Fibroblast of skin of back (primary cell): ENCODE results near the gene PET100.

Experiments used
- DNase-seq: peaks from one replicate; pipeline ENCODE4 v3.0.0-alpha.2; 2013

The PET100 gene

DNA sequence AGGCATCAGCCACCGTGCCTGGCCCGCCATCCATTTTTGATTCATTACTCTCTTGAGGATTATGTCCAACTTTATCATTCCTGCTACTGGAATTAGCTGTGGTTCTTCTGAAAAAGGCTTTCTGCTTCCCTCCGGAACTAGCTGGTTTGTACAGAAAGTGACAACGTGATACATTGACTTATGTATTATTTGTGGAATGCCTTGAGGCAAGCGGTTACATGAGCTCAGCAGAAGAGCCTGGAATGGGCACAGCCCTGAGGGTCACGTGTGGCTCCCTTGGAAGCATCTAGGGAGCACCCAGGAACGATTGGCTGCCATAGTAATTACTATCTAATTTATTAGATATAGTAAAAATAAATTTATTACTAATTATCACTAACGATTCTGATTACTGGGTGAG lies 24.8 kb downstream of the PET100 start:
- no peak for DNase-seq

DNA sequence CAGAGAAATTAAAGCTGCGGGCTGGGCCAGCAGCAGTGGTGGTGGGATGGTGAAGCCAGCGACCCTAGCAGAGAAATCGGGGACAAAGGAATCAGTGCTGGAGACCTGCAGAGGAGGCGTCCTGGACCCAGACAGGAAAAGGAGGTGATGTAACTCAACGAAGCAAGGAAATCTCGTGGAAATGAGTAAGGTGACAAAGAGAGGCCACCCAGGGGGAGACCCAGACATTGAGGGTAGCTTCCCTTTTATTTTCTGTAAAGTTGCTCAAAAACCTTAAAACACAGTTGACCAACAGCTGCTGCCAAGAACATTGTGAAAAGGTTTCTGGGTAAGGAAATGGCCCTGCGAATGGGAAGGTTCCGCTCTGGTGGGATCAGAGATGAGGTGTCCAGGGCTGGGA lies 26.0 kb downstream of the PET100 start:
- DNase-seq = no peak

DNA sequence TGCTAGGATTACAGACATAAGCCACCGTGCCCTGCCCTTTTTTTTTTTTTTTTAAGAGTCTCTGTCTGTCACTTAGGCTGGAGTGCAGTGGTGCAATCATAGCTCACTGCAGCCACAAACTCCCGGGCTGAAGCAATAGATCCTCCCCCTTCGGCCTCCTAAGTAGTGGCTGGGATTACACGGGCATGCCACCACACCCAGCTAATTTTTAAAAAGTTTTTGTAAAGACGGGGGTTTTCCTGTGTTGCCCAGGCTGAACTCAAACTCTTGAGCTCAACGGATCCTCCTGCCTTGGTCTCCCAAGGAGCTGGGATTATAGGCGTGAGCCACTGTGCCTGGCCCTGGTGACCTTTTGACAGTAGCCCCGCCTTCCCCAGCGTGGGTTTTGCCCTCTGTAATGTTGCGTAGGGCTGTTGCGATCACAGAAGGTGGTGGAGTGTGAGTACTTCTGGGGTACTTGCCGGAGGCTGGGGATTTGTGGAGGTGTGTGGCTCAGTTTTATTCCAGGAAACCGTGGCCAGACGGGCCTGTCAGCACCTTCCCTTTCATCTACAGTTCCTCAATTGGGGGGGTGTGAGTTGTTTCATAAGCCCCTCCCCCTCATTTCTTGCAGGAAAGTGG lies 27.6 kb downstream of the PET100 start:
- no peak for DNase-seq

DNA sequence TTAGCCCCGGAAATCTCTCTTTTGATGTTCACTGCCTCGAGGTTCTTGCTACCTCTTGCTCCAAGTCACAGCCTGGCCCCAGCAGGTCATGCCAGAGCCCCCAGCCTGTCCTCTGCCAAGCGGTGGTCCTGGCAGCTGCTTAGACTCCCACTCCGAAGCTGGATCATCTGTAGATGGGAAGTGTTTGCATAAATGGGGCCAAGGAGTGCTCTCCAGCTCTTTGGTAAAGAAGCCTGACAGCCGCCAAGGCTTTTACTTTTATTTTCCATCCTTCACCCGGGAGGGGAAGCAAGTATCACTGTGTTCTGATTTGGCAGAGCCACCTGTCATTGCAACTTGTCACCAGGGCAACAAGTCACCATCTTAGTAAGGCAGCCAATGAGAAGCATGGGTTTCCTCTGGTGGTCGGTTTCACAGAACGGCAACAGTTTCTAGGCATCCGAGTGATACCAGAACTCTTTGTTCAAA lies 28.7 kb downstream of the PET100 start:
- DNase-seq = no peak

DNA sequence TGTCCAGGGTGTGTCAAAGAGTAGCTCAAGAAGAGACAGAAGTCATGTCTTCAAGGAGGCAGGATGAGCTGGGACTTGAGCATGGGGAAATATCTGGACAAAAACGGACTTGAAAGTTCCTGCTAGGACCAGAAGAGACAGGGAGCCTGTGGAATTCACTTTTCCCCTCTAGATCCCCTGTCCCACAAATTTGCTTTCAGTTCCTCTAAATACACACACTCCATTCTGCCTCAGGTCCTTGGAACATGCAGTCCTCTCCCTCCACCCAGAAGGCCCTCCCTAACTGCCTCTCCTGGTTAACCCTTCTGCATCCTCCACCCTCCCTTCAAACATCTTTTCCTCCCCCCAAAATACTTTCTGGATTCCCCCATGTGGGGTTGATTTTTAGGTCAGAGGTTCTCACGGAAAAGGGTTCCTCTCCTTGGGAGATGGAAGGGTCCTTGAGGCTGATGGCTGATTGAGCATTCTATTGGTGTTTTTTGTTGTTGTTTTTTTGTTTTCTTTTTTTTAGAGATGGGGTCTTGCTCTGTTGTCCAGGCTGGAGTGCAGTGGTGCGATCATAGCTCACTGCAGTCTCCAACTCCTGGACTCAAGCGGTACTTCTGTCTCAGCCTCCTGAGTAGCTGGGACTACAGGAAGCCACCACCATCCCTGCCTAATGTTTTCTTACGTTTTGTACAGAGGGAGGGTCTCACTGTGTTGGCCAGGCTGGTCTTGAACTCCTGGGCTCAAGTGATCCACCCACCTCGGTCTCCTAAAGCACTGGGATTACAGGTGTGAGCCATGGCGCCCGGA lies 32.3 kb downstream of the PET100 start:
- DNase-seq = no peak

DNA sequence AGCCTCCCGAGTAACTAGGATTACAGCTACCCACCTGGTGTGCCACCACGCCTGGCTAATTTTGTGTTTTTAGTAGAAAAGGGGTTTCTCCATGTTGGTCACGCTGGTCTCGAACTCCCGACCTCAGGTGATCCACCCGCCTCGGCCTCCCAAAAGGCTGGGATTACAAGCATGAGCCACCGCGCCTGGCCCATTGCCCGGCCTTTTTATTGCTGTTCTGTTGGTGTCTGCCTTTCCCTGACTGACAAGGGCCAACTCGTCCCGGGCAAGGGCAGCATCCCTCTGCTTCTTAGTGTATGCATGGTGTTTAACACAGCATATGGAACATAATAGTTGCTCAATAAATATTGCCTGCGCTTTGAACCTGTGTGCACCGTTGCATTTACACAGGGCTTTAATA lies 33.1 kb downstream of the PET100 start:
- DNase-seq = no peak

DNA sequence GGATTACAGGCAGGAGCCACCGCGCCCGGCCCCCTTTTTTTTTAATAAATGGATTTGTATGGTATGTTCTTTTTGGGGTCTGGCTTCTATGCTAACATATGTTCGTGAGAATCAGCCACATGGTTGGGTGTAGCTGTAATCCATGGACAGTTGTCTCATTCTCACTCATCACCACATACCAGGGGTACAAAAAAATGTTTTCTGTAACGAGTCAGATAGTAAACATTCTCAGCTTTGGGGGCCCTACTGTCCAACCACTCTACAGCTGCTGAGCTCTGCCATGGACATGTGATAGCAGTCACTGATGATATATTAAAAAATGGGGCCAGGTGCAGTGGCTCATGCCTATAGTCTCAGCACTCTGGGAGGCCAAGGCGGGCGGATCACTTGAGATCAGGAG lies 34.1 kb downstream of the PET100 start:
- no peak for DNase-seq

DNA sequence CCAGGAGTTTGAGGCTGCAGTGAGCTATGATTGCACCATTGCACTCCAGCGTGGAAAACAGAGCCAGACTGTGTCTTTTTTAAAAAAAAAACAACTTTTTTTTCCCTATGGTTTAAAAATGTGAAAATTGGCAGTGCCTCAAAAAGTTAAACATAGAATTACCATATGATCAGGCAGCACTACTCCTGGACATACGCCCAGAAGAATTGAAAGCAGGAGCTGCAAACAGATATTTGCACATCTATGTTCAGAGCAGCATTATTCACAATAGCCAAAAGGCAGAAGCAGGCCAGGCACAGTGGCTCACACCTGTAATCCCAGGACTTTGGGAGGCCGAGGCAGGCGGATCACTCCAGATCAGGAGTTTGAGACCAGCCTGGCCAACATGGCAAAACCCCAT lies 35.5 kb downstream of the PET100 start:
- DNase-seq = peak; percentile 21

DNA sequence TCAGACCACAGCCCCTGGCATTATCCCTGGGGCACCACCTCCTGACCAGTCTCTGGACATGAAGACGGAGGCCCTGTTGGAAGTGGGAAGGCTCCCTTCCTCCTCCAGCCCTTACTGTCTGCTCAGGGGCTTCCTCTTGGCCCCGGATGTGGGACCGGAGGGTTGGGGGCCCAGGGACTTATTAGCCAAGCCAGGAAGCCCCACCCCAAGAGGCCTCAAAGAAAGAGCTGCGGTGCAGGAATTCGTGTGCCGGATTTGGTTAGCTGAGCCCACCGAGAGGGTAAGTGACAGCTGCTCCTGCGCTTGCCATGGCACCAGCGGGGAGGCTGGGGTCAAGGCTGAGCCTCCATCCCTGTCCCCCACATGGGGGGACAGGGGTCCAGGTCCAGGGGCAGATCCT lies 39.2 kb downstream of the PET100 start, which contains the start of gene RETN:
RETN (plus strand) TSS at position 208 of the 400 bp plus-strand sequence. CDS start 278 bp downstream, outside the sequence.
- DNase-seq = no peak

DNA sequence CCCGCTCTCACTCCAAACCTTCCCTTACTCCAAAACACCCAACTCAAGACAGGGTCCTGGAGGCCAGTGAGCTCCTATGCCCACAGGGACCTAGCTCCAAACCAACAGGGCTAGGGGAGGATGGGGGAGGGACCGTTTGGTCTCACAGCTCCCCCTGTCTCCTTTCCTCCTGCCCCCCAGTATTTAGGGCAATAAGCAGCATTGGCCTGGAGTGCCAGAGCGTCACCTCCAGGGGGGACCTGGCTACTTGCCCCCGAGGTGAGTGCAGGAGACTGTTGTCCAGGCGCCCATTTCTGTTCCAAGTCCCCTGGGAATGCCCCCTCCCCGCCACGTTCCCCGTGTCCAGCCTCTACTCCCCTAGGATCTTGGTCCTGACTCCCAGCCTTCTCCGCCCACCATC lies 40.0 kb downstream of the PET100 start:
- DNase-seq = no peak

DNA sequence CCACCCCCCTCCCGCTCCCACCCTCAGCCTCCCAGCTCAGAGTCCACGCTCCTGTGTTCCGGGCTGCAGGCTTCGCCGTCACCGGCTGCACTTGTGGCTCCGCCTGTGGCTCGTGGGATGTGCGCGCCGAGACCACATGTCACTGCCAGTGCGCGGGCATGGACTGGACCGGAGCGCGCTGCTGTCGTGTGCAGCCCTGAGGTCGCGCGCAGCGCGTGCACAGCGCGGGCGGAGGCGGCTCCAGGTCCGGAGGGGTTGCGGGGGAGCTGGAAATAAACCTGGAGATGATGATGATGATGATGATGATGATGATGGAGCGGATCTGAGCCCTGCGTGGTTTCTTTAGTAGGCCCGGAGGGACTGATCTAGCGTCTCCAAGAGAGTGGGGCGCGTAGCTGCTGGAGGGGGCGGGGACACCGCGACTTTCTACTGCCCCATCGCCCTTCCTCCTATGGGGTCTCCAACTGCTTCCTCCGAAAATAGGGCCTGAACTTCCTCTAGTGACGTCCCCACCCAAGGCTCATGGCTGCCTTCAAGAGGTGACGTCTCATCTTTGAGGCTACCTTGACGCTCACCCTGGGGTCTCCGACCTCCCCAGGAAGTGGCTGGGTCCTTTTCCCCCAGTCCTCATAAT lies 40.7 kb downstream of the PET100 start:
- DNase-seq = no peak

DNA sequence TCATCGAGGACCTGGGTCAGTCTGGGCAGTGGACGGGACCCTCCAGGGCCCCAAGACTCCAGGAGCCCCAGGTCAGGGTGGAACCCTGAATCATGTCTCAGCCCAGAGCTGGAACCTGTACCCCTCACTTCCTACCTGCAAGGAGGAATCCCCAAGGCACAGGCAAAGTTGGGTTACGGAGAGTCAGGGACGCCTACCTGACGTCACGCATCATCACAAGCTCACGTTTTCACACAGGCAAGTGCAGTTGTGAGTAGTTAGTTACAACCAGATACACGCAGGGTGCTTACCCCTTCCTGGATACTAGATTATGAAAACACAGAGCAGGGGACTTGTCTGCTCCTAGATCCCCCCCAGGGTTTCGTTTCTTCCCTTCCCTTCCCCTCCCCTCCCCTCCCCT lies 41.2 kb downstream of the PET100 start:
- DNase-seq = no peak

DNA sequence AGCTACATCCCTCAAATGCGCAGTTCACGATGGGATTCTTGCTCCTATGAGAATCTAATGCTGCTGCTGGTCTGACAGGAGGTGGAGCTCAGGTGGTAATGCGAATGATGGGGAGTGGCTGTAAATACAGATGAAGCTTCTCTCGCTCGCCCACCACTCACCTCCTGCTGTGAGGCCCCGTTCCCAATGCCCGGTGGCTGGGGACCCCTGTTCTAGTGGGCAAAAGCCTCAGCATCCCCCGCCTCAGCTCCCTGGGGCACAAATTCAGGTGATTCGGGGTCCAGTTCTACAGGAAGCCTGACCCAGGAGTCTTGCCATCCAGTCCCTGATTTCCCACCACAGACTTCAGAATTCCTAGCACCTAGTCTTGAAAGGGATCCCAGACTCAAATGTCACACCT lies 42.9 kb downstream of the PET100 start:
- DNase-seq = no peak

DNA sequence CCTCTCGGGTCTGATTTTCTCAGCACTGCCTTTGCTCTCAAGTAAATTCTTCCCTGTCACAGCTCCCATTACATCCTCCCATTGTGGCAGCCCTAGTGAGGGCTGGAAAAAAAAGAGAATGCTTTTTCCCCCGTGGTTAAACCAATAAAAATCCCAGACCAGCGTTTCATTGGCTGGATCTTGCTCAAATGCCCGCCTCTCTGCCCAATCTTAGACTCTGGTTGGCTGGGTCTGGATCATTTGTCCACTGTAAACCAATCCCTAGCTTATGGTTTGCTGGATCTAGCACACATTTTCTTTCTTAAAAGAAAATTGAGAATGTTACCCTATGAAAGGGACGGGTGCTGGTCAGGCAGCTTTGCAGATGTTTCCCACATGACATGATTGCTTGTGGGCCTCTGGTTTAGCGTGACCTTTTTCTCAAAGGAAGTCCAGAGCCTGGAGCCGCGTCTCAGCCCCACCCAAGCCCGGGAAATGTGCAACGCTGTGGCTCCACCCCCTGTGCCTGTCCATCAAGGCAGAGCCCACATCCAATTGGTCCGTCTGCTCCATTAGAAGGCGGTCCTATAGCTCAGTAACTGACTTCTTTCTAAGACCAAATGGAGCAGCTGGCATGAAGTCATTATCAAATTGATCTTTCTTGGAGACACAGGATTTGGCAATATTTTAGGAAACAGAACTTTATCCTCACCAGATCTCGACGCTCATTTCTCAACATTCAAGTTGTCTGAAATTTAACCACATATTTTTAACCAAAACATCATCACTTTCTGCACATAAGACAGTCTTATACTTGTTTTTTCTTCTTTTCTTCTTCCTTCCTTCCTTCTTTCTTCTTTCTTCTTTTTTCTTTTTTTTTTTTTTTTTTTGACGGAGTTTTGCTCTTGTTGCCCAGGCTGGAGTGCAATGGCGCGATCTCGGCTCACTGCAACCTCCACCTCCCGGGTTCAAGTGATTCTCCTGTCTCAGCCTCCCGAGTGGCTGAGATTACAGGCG lies 44.7 kb downstream of the PET100 start:
- DNase-seq = peak; percentile 47

DNA sequence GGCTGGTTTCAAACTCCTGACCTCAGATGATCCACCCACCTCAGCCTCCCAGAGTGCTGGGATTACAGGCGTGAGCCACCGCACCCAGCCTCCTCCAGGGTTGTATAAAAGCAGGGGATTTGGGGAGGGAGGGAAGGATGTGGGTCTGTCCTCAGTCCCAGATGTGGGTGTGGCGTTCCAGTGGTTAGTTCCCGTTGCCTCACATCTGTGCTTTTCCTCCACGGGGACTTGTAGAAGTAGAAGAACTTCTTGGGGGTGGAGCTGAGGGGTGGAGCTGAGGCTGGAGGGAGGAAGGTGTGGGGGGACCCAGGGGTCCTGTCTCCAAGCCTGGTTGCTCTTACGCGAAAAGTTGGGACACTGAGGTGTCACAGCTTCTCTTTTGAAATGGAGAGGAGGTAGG lies 46.8 kb downstream of the PET100 start:
- DNase-seq = no peak

DNA sequence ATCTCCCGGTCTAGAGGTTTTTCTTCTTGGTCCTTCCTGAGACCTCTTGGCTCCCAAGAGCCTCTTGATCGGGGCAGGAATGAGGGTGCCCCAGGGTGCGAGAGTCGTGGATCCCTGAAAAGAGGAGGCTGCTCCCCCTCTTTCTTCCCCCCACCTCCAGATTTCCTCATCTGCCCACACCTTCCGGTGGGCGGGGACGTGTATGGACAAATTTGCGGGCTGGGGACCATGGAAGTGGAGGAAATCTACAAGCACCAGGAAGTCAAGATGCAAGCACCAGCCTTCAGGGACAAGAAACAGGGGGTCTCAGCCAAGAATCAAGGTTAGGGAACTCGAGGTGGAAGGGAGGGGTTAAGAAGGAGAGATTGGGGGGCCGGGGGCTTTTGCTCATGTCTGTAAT lies 47.3 kb downstream of the PET100 start, which contains the start of gene MCEMP1:
MCEMP1 (plus strand) TSS at position 237 of the 400 bp plus-strand sequence; CDS start at position 268, 31 bp downstream.
- no peak for DNase-seq

DNA sequence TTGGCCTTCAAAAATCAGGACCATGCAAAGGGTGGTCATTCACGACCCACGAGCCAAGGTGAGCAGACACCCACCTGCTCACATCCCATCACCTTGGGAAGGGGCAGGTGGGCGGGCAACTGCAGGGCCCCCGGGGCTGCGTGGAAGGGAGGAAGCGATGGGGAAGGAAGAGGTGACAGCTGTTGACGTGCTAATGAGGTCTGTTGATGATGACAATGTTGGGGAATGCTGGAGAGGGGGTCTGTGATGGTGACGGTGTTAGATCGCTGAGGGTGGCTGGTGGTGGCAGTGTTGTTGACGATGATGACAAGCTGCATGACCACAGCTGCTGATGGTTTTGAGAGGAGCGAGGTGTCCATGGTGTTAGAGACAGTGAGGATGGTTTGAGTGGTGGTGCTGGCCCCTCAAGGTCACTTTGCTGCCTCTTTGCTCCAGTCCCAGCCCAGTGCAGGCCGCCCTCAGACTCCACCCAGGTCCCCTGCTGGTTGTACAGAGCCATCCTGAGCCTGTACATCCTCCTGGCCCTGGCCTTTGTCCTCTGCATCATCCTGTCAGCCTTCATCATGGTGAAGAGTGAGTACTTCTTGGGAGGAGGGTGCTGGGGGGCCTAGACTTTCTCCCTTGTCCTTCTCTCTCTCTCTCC lies 48.2 kb downstream of the PET100 start:
- DNase-seq = no peak

DNA sequence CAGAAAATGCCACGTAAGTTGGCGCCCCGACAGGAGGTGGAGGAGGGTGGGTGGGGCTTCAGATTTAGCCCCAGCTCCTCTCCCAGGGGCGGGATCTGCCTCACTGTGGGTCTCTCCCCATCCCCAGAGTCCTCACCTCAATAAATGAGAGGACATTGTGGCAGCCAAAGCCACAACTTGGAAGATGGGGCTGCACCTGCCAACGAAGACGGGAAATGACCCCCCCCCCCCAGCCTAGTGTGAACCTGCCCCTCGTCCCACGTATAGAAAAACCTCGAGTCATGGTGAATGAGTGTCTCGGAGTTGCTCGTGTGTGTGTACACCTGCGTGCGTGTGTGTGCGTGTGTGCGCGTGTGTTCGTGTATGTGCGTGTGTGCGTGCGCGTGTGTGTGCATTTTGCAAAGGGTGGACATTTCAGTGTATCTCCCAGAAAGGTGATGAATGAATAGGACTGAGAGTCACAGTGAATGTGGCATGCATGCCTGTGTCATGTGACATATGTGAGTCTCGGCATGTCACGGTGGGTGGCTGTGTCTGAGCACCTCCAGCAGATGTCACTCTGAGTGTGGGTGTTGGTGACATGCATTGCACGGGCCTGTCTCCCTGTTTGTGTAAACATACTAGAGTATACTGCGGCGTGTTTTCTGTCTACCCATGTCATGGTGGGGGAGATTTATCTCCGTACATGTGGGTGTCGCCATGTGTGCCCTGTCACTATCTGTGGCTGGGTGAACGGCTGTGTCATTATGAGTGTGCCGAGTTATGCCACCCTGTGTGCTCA lies 49.6 kb downstream of the PET100 start:
- DNase-seq = no peak

DNA sequence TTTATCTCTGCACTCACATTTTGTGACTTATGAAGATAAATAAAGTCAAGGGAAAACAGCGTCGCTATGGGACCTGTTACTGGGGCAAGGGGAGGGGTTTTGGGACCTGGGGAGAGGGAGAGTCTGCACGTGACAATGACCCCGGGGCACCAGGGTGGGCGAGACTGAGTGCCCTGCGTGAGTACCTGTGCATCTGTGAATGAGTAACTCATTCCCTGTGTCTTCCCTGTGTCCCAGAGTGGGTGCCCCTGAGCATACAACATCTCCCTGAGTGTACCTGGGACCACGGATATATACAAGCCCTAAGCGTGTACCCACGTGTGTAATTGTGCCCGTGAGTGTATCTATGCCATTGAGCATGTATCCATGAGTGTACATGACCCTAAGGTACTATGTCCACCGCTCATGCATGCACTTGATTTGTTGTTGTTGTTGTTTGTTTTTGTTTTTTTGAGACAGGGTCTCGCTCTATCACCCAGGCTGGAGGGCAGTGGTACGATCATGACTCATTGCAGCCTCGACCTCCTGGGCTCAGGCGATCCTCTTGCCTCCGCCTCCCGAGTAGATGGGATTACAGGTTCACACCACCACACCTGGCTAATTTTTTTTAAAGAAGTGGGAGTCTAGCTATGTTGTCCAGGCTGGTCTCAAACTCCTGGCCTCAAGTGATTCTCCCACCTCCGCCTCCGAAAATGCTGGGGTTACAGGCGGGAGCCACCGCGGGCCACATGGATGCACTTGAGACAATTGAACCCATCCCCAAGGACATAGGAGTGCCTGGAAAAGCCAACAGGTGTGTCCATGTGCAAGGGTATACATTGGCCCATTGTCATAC lies 50.4 kb downstream of the PET100 start:
- DNase-seq = no peak
